HS-5 (cell line): ENCODE results near the gene NR0B2.
"Not testable (repeated sequence)": the region's sequence is repeated elsewhere in the genome, so short reads cannot be mapped to it uniquely, and the experiment has no call there.

Experiments
- DNase-seq: peaks from one replicate; pipeline ENCODE4 v3.0.0-alpha.2; 2012; ENCODE audit warnings: low read depth

NR0B2 gene

GRCh38 chr1:26889551-26890466, 24.0 kb downstream of the NR0B2 start, which contains the start of gene GPN2:
Gene GPN2, minus strand, starts transcription at chr1:26890283. Its CDS starts 187 bp downstream, at chr1:26890096.
- DNase-seq: peak; percentile 36

GRCh38 chr1:26888231-26888630, 25.5 kb downstream of the NR0B2 start:
- no peak for DNase-seq

GRCh38 chr1:26887125-26887524, 26.6 kb downstream of the NR0B2 start:
- DNase-seq: no peak

GRCh38 chr1:26882696-26883463, 30.9 kb downstream of the NR0B2 start:
- no peak for DNase-seq

- not testable (repeated sequence) for DNase-seq
These were observed 32.2 kb downstream of the NR0B2 start for GRCh38 chr1:26881611-26882010.

- DNase-seq: no peak
These were observed 34.0 kb downstream of the NR0B2 start for GRCh38 chr1:26879793-26880192.

- no peak for DNase-seq
These were observed 36.4 kb downstream of the NR0B2 start for GRCh38 chr1:26877326-26877725.

- DNase-seq: no peak
These were observed 38.9 kb downstream of the NR0B2 start for GRCh38 chr1:26874896-26875295.

GRCh38 chr1:26873097-26873496, 40.7 kb downstream of the NR0B2 start:
- not testable (repeated sequence) for DNase-seq

- DNase-seq: peak; percentile 90
These were observed 48.9 kb downstream of the NR0B2 start for GRCh38 chr1:26864610-26865480.

GRCh38 chr1:26863685-26864077, 50.1 kb downstream of the NR0B2 start:
- no peak for DNase-seq

- no peak for DNase-seq
These were observed 50.7 kb downstream of the NR0B2 start, which contains the start of gene SFN for GRCh38 chr1:26862781-26863684. Gene SFN, plus strand, starts transcription at chr1:26863149. Its CDS starts 64 bp downstream, at chr1:26863213.

GRCh38 chr1:26861889-26862378, 51.8 kb downstream of the NR0B2 start:
- no peak for DNase-seq
